HepG2 (cell line): ENCODE results near the gene DUSP2. TPM values are rescaled to one million over a fixed set of nuclear protein-coding genes. Genes with fewer than 3 reads are reported as not detected.

Experiments used
- ATAD3A ChIP-seq: sonication (generic); formaldehyde crosslinking; IDR thresholded peaks from 2 replicates; pipeline ENCODE4 v1.4.0; 2020; ENCODE audit warnings: missing genetic modification reagents
- CBX2 ChIP-seq, 2 experiments: fragments of 200-600 bp in 1 of 2; sonication (generic); formaldehyde crosslinking in 1 of 2; IDR thresholded peaks; 2 replicates each; pipeline versions ENCODE4 v1.7.0 to v1.8.1; 2018 to 2022; ENCODE audit warnings: low read depth in 2 of 2, low read length in 1 of 2, mild to moderate bottlenecking in 1 of 2, missing genetic modification reagents in 1 of 2
- CREBL2 ChIP-seq: sonication (generic); formaldehyde crosslinking; IDR thresholded peaks from 2 replicates; pipeline ENCODE4 v1.8.1; 2023; ENCODE audit warnings: missing genetic modification reagents, mild to moderate bottlenecking, borderline replicate concordance
- EZH2 ChIP-seq: conservative IDR thresholded peaks from 2 replicates; pipeline ENCODE4 v1.6.1; 2012; ENCODE audit warnings: mild to moderate bottlenecking, low read depth, low read length, moderate library complexity
- HOXD1 ChIP-seq: sonication (generic); formaldehyde crosslinking; IDR thresholded peaks from 2 replicates; pipeline ENCODE4 v1.5.0; 2020; ENCODE audit warnings: missing genetic modification reagents
- IKZF5 ChIP-seq: IDR thresholded peaks from 2 replicates; pipeline ENCODE4 v1.6.1; 2018; ENCODE audit warnings: missing genetic modification reagents, mild to moderate bottlenecking, missing compliant biosample characterization
- KLF16 ChIP-seq, 2 experiments: sonication (generic) in 1 of 2; formaldehyde crosslinking in 1 of 2; IDR thresholded peaks; 2 replicates each; pipeline versions ENCODE4 v1.6.1 to v1.8.0; 2016 to 2023; ENCODE audit warnings: missing genetic modification reagents in 2 of 2, missing compliant biosample characterization in 1 of 2
- NCOR1 ChIP-seq: fragments of 200-600 bp; sonication (generic); IDR thresholded peaks from 2 replicates; pipeline ENCODE4 v1.7.0; 2017; ENCODE audit warnings: antibody characterized with exemption, low read length, borderline replicate concordance
- PAWR ChIP-seq: sonication (generic); formaldehyde crosslinking; IDR thresholded peaks from 2 replicates; pipeline ENCODE4 v1.4.0; 2020; ENCODE audit warnings: missing genetic modification reagents, mild to moderate bottlenecking, borderline replicate concordance
- PHF20 ChIP-seq: sonication (generic); formaldehyde crosslinking; IDR thresholded peaks from 2 replicates; pipeline ENCODE4 v1.5.0; 2020; ENCODE audit warnings: mild to moderate bottlenecking, missing genetic modification reagents
- POLR2G ChIP-seq: fragments of 200-400 bp; formaldehyde crosslinking; IDR thresholded peaks from 2 replicates; pipeline ENCODE4 v1.6.1; 2018; ENCODE audit warnings: mild to moderate bottlenecking, low read depth, low read length, moderate library complexity
- RBAK ChIP-seq: sonication (generic); formaldehyde crosslinking; IDR thresholded peaks from 2 replicates; pipeline ENCODE4 v1.5.1; 2020; ENCODE audit warnings: mild to moderate bottlenecking, missing genetic modification reagents
- RORA ChIP-seq: sonication (generic); formaldehyde crosslinking; IDR thresholded peaks from 2 replicates; pipeline ENCODE4 v1.5.0; 2020; ENCODE audit warnings: mild to moderate bottlenecking, missing genetic modification reagents, moderate library complexity
- SP5 ChIP-seq: IDR thresholded peaks from 2 replicates; pipeline ENCODE4 v1.6.1; 2016; ENCODE audit warnings: low read depth, borderline replicate concordance
- TBL1XR1 ChIP-seq: fragments of 150-350 bp; IDR thresholded peaks from 2 replicates; pipeline ENCODE4 v1.6.1; 2014; ENCODE audit warnings: borderline replicate concordance, low read length; ENCODE audit not compliant: partially characterized antibody
- TP53 ChIP-seq: sonication (generic); formaldehyde crosslinking; conservative IDR thresholded peaks from 2 replicates; pipeline ENCODE4 v1.4.0; 2020; ENCODE audit warnings: missing genetic modification reagents
- TRAFD1 ChIP-seq: sonication (generic); formaldehyde crosslinking; IDR thresholded peaks from 2 replicates; pipeline ENCODE4 v1.5.1; 2020; ENCODE audit warnings: missing genetic modification reagents, mild to moderate bottlenecking, borderline replicate concordance
- ZBTB1 ChIP-seq: sonication (generic); formaldehyde crosslinking; IDR thresholded peaks from 2 replicates; pipeline ENCODE4 v1.4.0; 2020; ENCODE audit warnings: missing genetic modification reagents, borderline replicate concordance
- ZNF326 ChIP-seq: sonication (generic); formaldehyde crosslinking; IDR thresholded peaks from 2 replicates; pipeline ENCODE4 v1.4.0; 2020; ENCODE audit warnings: missing genetic modification reagents, borderline replicate concordance
- ZNF598 ChIP-seq: sonication (generic); formaldehyde crosslinking; IDR thresholded peaks from 2 replicates; pipeline ENCODE4 v1.5.1; 2020; ENCODE audit warnings: mild to moderate bottlenecking, missing genetic modification reagents, borderline replicate concordance
- ZNF614 ChIP-seq: IDR thresholded peaks from 2 replicates; pipeline ENCODE4 v1.6.1; 2018; ENCODE audit warnings: missing biosample characterization, missing genetic modification reagents, inconsistent platforms, borderline replicate concordance
- polyA plus RNA-seq, 8 experiments: library from polyadenylated mRNA; depleted of rRNA in 3 of 8; stranded (reverse) in 7 of 8; unstranded in 1 of 8; fragments of >200 nt; fragmentation: Illumina TruSeq in 4 of 8; extraction: Trizol in 4 of 8; gene quantifications; 2 replicates each; pipeline versions ENCODE4 v1.2.1 to v1.2.3, GENCODE V29; 2011 to 2016; ENCODE audit warnings: low read depth in 4 of 8, missing spikeins in 1 of 8, mixed read lengths in 1 of 8; ENCODE audit not compliant: insufficient read depth in 1 of 8
- total RNA-seq, 5 experiments: library from RNA; depleted of rRNA; stranded (reverse); fragments of >200 nt; fragmentation: Illumina TruSeq; extraction: Trizol; gene quantifications; 2 replicates each; pipeline ENCODE4 v1.2.3, GENCODE V29; 2016; ENCODE audit warnings: low read depth in 1 of 5
- TF ChIP-seq, protein P1 (sequence below): sonication (generic); formaldehyde crosslinking; IDR thresholded peaks from 2 replicates; pipeline ENCODE4 v1.4.0; 2020; ENCODE audit warnings: missing genetic modification reagents
- TF ChIP-seq, protein P2 (sequence below): sonication (generic); formaldehyde crosslinking; IDR thresholded peaks from 2 replicates; pipeline ENCODE4 v1.4.0; 2020; ENCODE audit warnings: missing genetic modification reagents

Gene DUSP2
- total and polyA plus RNA-seq, 2 of the 13 experiments (the other 11 are each of a cell fraction or from before 2014, with no cell fraction given): not detected

GRCh38 chr2:96174251-96175144 is 29.3 kb upstream of the DUSP2 start (continued):
- TF ChIP-seq PAWR (no peak), NCOR1 (no peak), ZNF326 (CRISPR knock-in tag) (no peak), HOXD1 (CRISPR knock-in tag) (no peak), RBAK (CRISPR knock-in tag) (no peak), IKZF5 (CRISPR knock-in tag) (no peak; the same call in 1 of the 2 replicates), CBX2 (IDR thresholded peaks at IDR 0.05; ENCODE audit: low read depth, low read length) (no peak), CBX2 (CRISPR knock-in tag; IDR thresholded peaks at IDR 0.05; ENCODE audit: low read depth) (no peak), RORA (no peak), ZBTB1 (CRISPR knock-in tag) (no peak), ZNF598 (CRISPR knock-in tag) (peak; percentile 65; the same call in 1 of the 2 replicates), ZNF614 (CRISPR knock-in tag) (no peak), EZH2 (no peak), PHF20 (no peak), TBL1XR1 (no peak), SP5 (CRISPR knock-in tag) (no peak), KLF16 (CRISPR knock-in tag; IDR thresholded peaks at IDR 0.05) (no peak), TRAFD1 (no peak; the same call in 1 of the 2 replicates), POLR2G (no peak), TP53 (no peak), CREBL2 (CRISPR knock-in tag) (no peak), ATAD3A (CRISPR knock-in tag) (no peak)
- TF ChIP-seq, protein P1, sequence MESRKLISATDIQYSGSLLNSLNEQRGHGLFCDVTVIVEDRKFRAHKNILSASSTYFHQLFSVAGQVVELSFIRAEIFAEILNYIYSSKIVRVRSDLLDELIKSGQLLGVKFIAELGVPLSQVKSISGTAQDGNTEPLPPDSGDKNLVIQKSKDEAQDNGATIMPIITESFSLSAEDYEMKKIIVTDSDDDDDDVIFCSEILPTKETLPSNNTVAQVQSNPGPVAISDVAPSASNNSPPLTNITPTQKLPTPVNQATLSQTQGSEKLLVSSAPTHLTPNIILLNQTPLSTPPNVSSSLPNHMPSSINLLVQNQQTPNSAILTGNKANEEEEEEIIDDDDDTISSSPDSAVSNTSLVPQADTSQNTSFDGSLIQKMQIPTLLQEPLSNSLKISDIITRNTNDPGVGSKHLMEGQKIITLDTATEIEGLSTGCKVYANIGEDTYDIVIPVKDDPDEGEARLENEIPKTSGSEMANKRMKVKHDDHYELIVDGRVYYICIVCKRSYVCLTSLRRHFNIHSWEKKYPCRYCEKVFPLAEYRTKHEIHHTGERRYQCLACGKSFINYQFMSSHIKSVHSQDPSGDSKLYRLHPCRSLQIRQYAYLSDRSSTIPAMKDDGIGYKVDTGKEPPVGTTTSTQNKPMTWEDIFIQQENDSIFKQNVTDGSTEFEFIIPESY (CRISPR knock-in tag): no peak
- TF ChIP-seq, protein P2, sequence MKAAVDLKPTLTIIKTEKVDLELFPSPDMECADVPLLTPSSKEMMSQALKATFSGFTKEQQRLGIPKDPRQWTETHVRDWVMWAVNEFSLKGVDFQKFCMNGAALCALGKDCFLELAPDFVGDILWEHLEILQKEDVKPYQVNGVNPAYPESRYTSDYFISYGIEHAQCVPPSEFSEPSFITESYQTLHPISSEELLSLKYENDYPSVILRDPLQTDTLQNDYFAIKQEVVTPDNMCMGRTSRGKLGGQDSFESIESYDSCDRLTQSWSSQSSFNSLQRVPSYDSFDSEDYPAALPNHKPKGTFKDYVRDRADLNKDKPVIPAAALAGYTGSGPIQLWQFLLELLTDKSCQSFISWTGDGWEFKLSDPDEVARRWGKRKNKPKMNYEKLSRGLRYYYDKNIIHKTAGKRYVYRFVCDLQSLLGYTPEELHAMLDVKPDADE (CRISPR knock-in tag): no peak
